Gastroesophageal sphincter (tissue), 2 donors: ENCODE measurements around the gene REEP6.

ENCODE experiments used
- EP300 ChIP-seq: sonication (generic); formaldehyde crosslinking; IDR thresholded peaks from one replicate; pipeline ENCODE4 v1.6.1; 2017; ENCODE audit warnings: antibody characterized with exemption, mild to moderate bottlenecking
- POLR2A ChIP-seq, 2 donors: fragments of 450-650 bp; IDR thresholded peaks; one replicate each; pipeline ENCODE4 v1.6.1; 2017; ENCODE audit warnings: antibody characterized with exemption in 2 of 2, mild to moderate bottlenecking in 2 of 2, moderate library complexity in 1 of 2

DNA sequence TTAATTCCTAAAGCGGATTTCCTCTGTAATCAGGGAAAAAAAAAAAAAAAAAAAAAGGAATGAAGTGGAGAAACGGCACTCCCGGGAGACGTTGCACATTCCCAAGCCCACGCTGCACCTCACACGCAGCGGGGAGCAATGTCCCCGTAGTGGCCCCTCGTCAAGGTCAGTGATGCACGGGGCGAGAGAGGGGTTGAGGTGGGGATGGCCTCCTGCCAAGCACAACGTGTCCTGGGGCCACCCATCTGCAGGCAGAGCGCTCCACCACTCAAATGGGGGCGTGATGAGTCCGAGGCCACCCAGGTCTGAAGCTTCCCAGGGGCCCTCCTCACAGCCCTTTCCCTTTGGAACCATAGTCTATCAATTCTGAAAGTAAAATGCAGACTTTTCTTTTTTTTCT is 48.0 kb downstream of the REEP6 start:
- no peak for TF ChIP-seq EP300
- no peak for TF ChIP-seq POLR2A (IDR thresholded peaks at IDR 0.05)
